Stimulated activated CD8-positive, alpha-beta memory T cell treated with anti-CD3 and anti-CD28 coated beads, Interleukin-7, amount 100 ng/mL, for 24 hours (primary cell): Measurements from ENCODE around the gene TTC21B.
"Not testable (repeated sequence)": the region's sequence is repeated elsewhere in the genome, so short reads cannot be mapped to it uniquely, and the experiment has no call there.

Experiments
- DNase-seq: peaks from one replicate; pipeline ENCODE4 v3.0.0-alpha.2; 2020; ENCODE audit warnings: low read depth

The TTC21B gene

DNA sequence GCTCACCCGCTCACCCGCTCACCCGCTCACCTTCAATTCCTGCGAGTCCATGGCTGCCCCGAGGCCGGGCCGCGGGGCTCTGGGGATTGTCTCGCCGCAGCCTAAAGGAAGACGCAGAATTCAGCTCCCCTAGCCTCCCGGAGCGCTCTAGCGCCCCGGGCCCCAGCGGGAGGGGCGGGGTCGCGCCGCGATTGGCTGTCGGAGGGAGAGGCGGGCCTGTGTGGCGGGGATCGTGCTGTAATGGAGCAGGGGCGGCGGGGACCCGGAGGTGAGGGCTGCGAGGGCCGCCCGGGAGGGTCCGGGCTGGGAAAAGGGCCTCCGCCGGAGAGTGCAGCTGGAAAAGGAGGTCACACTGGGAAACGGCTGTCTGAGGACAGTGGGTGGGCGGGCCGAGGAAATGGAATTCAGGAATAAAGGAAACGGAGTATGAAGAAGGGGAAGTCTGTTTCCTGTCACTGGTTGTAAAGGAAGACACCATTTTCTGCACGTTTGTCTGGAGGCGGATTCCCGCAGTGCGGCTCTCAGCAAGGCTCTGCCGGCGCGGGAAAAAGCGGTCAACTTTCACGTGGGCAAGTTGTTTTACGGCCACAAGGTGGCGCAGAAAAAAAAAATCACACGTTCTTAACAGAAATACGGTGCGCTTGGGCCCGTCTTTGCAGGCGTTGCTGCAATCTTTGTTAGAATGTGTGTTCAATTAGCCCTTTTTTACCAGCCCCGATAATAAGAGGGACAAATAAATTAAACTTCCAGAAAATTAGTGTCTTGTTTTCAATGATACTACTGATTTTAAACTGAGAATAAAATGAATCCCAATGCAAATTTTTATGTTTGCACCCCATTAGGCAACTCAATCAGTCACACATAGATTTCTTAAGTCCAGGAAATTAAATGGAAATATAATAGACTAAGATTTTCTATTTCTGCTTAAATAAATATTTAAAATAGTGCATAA, at the start of gene TTC21B:
Gene TTC21B (minus strand): TSS at position 122 of the 952 bp plus-strand sequence. CDS start 71 bp downstream, at position 51.
- DNase-seq = peak; percentile 86

DNA sequence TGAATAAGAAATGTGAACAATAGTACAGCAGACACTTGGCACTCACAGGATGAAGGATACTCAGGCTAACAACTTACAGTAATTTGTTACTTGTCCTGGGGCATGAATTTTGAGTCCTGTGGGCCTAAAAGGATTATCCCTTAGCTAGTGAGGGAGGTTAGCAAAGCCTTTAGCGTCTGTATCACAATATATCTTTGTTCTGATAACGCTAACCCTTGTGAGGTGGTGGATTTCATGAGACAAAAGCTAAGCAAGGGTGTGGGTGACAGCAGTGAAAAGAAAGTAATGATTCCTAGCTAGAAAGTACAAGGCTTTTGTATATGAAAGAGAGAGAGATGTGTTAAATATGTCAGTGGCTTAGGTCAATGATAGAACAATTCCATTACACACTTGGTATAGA, 46.8 kb upstream of the TTC21B start:
- no peak for DNase-seq

DNA sequence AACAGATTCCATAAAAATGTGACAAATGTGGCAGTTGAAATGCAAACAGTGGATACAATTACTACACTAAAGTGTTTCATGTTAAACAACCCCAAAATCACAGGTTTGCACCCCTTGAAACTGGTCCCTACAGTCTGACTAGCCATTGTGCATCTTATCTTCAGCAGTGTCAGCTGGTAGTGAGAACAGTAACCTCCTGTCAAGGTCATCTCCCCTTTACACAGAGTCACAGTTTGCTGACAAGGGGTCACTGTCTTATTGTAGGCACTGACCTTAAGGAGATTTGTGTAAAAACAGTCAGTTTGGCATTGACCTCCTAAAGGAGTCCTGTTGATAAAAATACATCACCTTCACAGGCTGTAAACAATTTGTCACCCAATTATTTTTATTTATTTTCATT, 37.3 kb upstream of the TTC21B start:
- no peak for DNase-seq

DNA sequence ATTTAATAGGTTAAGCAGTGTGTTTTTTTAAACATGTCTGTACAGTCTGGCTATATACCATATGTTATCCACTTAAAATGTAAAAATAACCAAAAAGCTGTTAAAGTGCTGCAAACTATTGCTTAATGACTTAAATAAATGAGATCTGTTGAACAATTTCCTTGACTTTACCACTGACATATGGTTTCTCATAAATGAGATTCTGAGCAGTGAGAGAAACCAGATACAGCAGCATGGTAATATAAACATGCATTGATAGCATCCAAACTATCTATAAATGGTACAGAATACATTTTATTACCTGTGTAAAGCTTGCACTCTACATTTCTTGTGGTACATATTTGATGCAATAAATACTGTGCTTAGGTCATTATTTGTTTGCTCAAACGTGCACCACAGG, 36.3 kb upstream of the TTC21B start:
- DNase-seq = no peak

DNA sequence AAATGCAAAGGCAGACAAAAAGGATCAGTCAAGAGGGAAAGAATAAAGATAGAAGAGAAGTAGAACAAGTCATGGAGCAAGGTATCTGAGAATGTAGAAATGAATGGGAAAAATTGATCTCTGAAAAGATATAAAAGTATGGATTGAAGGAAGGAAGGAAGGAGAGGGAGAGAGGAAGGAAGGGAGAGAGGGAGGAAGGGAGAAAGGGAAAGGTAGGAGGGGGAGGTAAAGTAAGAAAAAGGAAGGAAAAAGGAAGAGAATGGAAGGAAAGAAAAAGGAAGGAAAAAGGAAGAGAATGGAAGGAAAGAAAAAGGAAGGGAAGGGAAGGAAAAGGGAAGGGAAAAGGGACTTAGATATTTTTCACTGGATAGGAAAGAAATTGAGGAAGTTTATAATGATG, 31.5 kb upstream of the TTC21B start:
- DNase-seq = no peak

DNA sequence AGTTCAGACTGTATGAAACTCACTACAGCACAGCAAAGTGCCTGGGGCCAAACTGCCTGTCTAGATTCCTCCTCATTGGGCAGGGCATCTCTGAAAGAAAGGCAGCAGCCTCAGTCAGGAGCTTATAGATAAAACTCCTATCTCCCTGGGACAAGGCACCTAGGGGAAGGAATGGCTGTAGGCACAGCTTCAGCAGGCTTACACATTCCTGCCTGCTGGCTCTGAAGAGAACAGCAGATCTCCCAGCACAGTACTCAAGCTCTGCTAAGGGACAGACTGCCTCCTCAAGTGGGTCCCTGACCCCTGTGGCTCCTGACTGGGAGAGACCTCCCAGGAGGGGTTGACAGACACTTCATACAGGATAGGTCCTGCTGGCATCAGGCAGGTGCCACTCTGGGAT, 18.6 kb upstream of the TTC21B start:
- not testable (repeated sequence) for DNase-seq

DNA sequence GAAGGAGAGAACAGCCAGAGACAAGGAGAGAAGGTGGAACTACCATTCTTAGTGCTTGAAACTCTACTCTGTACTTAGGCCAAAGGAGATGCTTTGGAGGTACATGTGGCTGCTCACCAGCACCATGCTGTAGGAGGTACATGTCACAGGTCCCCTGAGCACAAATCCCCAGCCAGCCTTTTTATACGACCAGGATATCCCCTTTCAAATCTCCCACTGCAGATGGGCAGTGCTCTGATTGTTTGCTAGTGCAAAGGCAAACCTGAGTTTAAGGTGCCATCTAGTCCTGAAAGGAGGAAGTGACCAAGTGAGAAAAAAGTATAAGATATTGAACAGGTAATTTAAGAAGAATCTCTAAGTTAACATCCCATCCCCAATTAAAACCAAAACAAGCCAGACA, 17.1 kb upstream of the TTC21B start:
- no peak for DNase-seq

DNA sequence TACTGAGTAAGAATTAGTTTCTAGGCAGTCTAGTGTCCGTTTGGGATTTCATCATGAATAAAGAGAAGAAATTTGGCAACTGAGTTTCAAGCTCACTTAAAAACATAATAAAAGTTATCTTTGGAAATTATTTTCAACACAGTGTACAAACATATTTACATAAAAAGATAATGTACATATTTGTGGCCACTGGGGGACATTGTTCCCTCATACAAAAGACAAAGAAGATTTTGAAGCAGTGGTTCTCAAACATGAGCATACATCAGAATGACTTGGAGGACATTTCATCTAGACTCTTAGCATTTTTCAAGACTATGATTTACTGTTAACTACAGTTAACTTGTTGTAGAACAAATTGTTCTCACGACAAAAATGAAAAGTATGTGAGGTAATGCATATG, 15.7 kb upstream of the TTC21B start:
- no peak for DNase-seq

DNA sequence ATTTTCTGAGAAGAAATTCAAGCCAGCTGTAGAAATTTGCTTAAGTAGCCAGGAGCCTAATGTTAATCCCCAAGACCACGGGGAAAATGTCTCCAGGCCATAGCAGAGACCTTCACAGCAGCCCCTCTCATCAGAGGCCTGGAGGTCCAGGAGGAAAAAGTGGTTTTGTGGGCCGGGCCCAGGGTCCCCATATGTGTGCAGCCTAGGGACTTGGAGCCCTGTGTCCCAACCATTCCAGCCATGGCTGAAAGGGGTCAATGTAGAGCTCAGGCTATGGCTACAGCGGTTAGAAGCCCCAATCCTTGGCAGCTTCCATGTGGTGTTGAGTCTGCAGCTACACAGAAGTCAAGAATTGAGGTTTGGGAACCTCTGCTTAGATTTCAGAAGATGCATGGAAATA, 14.2 kb upstream of the TTC21B start:
- DNase-seq = no peak

DNA sequence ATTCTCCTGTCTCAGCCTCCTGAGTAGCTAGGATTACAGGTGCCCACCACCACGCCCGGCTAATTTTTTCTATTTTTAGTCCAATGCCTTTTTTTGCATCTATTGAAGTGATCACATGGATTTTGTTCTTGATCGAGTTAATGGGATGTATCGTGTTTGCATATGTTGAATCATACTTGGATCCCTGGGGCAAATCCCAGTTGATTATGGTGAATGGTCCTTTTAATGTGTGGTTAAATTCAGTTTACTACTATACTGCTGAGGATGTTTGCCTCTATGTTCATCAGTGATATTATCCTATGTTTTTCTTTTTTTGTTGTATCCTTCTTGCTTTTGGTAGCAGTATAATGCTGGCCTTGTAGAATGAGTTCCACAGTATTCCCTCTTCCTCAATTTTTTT, 8.2 kb upstream of the TTC21B start:
- DNase-seq = no peak

DNA sequence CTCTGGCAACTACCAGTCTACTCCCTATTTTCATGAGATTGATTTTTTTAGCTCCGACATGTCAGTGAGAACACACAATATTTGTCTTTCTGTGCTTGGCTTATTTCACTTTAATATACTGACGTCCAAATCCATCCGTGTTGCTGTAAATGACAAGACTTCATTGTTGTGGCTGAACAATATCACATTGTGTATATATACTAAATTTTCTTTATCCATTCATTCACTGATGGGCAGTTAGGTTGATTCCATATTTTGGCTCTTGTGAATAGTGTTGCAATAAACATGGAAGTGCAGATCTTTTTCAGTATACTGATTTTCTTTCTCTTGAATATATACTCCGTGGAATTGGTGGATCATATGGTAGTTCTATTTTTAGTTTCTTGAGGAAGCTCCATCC, 5.8 kb upstream of the TTC21B start:
- no peak for DNase-seq

DNA sequence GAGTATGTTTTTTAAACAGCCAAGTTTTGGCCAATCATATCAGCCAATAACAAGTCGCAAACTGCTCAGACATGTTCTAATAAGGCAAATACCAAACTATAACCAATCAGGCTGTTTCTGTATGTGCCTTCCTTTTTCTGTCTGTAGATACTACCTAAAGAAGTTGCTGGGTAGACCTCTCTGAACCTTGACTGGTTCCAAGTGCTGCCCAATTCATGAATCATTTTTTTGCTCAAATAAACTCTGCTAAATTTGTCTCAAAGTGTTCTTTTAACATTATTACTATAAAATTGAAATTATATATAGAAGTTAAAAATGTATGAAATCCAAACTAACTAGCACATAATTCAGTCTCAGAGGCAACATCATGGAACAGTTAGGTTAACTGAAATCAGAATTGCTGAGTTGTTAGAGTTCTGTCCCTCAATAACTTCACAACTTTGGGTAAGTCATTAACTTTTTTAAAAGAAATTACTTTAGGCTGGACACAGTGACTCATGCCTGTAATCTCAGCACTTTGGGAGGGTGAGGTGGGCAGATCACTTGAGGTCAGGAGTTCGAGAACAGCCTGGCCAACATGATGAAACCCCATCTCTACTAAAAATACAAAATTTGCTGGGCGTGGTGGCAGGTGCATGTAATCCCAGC, 4.9 kb upstream of the TTC21B start:
- no peak for DNase-seq

DNA sequence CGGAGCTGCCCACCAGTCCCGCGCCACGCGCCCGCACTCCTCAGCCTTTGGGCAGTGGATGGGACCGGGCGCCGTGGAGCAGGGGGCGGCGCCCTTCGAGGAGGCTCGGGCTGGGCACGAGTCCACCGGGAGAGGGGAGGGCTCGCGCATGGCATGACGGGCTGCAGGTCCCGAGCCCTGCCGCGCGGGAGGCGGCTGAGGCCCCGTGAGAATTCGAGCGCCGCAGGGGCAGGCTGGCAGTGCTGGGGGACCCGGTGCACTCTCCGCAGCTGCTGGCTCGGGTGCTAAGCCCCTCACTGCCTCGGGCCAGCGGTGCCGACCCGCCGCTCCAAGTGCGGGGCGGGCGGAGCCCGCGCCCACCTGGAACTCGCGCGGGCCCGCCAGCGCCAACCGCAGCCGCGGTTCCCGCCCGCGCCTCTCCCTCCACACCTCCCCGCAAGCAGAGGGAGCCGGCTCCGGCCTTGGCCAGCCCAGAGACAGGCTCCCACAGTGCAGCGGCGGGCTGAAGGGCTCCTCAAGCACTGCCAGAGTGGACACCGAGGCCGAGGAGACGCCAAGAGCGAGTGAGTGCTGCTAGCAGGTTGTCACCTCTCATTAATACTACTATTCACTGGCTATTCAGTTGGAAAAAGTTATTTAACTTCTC, 3.6 kb upstream of the TTC21B start:
- DNase-seq = no peak

DNA sequence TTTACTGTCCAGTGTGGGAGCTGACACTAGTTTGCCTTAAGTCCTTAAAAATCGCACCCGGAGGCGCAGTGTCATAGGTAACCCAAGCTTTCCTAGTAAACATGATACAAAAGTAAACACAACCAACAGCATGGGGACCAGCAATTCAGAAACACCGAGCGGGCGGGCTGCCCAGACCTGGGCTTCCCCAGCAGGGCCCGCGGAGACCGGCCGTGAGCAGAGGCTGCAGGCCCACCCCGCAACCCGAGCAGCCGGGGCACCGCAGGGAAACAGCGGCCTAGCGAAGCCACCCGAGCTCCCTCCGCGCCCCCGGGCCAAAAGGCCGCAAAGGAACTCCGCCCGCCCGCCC, 296 bp downstream of the TTC21B start:
- no peak for DNase-seq

DNA sequence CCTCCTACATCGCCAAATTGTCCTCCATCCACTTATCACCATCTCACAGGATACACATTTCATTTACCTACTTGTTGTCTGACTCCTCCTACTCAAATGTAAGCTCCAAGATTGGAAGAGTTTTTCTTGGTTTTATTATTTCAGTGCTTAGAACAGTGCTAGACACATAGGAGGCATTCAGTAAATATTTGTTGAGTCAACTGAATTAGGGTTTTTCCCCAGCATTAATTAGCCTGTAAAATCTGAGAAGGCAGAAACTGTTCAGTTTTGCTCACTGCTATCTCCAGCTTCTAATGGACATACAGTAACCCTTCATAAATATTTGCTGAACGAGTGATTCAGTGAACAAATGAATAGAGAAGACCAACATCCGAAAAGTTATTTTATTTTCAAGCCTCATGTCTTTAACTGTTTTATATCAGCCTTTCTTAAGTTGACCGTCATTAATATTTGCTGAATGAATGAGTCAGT, 800 bp downstream of the TTC21B start:
- DNase-seq = no peak

DNA sequence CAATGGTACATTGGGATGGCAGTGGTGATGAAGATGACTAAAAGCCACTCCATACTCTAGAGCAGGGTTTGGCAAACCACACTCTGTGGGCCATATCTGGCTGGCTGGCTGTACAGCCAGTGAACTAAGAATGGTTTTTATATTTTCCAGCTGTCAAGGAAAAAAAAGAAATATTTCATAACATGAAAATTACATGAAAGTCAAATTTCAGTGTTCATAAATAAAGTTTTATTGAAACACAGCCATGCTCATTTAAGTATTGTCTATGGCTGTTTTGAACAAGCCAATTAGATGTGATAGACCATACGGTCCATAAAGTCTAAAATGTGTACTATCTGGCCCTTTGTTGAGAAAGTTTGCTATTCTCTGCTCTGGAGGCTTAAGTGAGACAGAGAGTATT, 1.5 kb downstream of the TTC21B start:
- no peak for DNase-seq

DNA sequence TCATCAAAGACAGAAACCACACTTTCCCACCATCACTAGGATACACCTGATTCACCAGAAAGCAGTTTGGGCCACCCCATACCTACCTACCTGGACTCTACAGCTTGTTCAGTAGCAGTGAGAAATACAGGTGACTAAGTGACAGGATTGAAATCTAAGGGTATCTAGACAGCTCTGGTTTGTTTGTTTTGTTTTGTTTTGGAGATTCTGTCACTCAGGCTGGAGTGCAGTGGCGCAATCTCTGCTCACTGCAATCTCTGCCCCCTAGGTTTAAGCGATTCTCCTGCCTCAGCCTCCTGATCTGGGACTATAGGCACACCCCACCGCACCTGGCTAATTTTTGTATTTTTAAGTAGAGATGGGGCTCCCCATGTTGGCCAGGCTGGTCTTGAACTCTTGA, 3.1 kb downstream of the TTC21B start:
- DNase-seq = no peak

DNA sequence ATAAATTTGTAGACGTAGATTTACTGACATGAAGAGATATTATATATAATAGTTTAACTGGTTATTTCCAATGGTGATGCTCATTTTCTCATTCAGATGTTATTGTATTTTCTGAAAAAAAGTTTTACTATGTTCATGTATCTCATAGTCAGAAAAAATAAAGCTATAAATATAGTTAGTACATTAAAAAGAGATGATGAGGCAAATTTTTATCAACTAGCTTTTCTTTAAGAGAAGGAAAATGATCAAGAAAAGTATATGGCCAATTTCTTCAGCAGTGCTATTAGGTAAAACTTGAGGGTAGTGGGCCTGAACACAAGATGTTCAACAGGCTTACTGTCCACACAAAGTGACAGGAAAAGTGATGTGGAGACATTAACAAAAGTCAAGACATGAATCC, 11.7 kb downstream of the TTC21B start:
- no peak for DNase-seq

DNA sequence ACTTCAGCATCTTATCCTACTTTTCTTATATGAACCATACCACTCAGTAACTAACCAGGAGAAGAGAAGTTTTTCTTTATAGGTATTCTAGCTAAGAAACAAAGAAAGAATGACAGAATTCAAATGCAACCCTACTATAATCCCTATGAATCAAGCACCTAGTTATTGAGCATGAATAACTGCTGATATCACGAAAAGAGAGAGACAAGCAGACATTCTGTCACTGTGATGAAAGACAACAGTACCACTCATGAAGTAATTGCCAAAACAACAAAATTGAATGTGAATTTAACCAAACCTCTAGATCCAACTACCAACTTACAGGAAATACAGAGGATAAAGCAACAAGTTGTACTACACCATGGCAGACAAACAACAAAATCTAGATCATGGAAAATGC, 15.3 kb downstream of the TTC21B start:
- no peak for DNase-seq

DNA sequence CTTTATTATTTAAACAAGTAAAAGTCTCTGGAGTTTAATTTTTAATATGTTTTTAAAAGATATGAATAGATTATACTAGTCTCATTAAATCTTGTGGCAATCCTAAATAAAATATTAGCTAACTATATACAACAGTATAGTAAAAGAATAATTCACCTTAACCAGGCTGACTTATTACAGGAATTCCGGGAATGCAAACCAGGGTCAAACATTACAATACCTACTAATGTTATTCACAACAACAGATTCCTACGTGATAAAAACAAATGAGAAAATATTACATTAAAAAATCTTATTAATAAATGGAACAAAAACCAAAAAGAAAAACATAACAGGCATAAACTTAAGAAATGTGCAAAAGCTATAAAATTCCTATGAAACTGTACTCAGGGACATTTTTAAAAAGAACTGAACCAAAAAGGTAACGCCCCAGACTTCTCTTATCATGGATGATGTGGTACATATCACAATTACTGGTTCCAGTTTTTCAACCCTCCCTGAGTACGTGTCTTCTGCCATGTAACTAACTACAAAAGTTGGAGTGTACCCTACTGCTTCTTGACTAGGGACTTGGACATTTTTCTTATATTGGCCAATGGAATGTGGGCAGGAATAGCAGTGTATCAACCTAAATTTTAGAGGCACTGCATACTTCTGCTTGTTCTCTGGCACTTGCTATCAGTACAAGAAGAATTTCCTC, 20.2 kb downstream of the TTC21B start:
- DNase-seq = no peak

DNA sequence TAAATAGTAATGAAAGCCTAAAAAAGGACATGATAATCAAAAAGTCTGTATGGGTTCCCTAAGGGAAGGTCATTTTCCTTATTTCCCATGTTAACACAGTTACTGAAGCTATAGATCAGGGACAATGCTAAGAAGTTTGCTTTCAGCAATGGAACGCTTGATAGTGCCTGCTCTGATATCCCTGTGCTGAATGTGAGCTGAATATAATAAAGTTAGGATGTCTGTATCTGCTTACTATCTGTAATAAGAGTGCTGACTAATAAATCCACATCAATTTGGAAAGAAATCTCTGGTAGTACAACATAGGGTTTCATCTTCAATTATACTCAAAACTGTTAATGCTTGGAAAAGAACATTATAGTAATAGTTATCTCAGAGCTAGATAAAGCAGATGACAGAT, 25.8 kb downstream of the TTC21B start:
- no peak for DNase-seq

DNA sequence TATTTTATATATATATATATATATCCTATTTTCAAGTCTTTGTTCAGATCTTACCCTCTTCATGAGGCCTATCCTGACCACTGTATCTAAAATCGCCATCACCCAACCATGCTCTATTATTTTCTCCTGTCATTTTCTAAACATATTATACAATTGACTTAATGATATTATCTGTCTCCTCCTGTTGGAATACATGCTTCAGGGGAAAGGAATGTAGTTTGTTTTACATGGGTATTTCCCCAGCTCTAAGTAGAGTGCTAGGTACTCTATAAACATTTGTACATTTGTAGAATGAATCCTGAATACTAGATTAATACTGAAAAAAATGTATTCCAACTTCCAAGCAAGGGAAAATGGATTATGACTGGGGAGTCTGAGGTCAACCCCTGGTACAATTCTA, 26.2 kb downstream of the TTC21B start:
- no peak for DNase-seq
